GM21381 (cell line): ENCODE data around the gene CD55.
A peak's percentile ranks its signal among the peaks of the same experiment; 100 is the strongest.

Experiments used
- ATAC-seq: cut with Tn5 transposase; IDR thresholded peaks from one replicate; pipeline ENCODE4 v1.9.1; 2021; ENCODE audit warnings: mild to moderate bottlenecking, moderate library complexity; ENCODE audit not compliant: unreplicated experiment

CD55 gene

GRCh38 chr1:207328004-207328403 is 6.5 kb downstream of the CD55 start:
- ATAC-seq = no peak

- ATAC-seq = no peak
Observed at GRCh38 chr1:207328908-207329440, 7.5 kb downstream of the CD55 start.

- ATAC-seq = no peak
Observed at GRCh38 chr1:207329469-207329868, 8.0 kb downstream of the CD55 start.

- no peak for ATAC-seq
Observed at GRCh38 chr1:207330011-207330710, 8.7 kb downstream of the CD55 start.

- no peak for ATAC-seq
Observed at GRCh38 chr1:207331354-207332313, 10.2 kb downstream of the CD55 start.

- ATAC-seq = no peak
Observed at GRCh38 chr1:207333009-207333600, 11.6 kb downstream of the CD55 start.

GRCh38 chr1:207333620-207334019 is 12.1 kb downstream of the CD55 start:
- ATAC-seq = no peak

- no peak for ATAC-seq
Observed at GRCh38 chr1:207334337-207334736, 12.9 kb downstream of the CD55 start.

- ATAC-seq = no peak
Observed at GRCh38 chr1:207335138-207335537, 13.7 kb downstream of the CD55 start.

- ATAC-seq = peak; percentile 64
Observed at GRCh38 chr1:207335695-207336363, 14.4 kb downstream of the CD55 start.

- ATAC-seq = peak; percentile 46
Observed at GRCh38 chr1:207336559-207337467, 15.3 kb downstream of the CD55 start.

GRCh38 chr1:207342332-207342731 is 20.9 kb downstream of the CD55 start:
- ATAC-seq = no peak

GRCh38 chr1:207343675-207344074 is 22.2 kb downstream of the CD55 start:
- ATAC-seq = no peak

- no peak for ATAC-seq
Observed at GRCh38 chr1:207344221-207344620, 22.7 kb downstream of the CD55 start.

GRCh38 chr1:207345644-207346477 is 24.4 kb downstream of the CD55 start:
- ATAC-seq = no peak

- ATAC-seq = no peak
Observed at GRCh38 chr1:207346513-207346912, 25.0 kb downstream of the CD55 start.

- no peak for ATAC-seq
Observed at GRCh38 chr1:207349979-207350378, 28.5 kb downstream of the CD55 start.

- ATAC-seq = no peak
Observed at GRCh38 chr1:207352554-207352953, 31.1 kb downstream of the CD55 start.

- ATAC-seq = peak; percentile 63
Observed at GRCh38 chr1:207355060-207355459, 33.6 kb downstream of the CD55 start.
